ENCODE results near the gene POLR2J3.
"Not testable (repeated sequence)": the region's sequence is repeated elsewhere in the genome, so short reads cannot be mapped to it uniquely, and the experiment has no call there.

- not testable (repeated sequence) for TF ChIP-seq CTCF, POLR2A (IDR thresholded peaks at IDR 0.05)
These were observed 39.4 kb upstream of the POLR2J3 start for GRCh38 chr7:102611675-102612325.

Data from tibial nerve (tissue), 3 donors.